Stimulated activated CD4-positive, alpha-beta T cell treated with anti-CD3 and anti-CD28 coated beads, Interleukin-2, amount 100 ng/mL, for 24 hours (primary cell): ENCODE results near the gene GATA1.

Source experiments
- DNase-seq, 2 donors: peaks; one replicate each; pipeline ENCODE4 v3.0.0-alpha.2; 2020

GATA1 gene

DNA sequence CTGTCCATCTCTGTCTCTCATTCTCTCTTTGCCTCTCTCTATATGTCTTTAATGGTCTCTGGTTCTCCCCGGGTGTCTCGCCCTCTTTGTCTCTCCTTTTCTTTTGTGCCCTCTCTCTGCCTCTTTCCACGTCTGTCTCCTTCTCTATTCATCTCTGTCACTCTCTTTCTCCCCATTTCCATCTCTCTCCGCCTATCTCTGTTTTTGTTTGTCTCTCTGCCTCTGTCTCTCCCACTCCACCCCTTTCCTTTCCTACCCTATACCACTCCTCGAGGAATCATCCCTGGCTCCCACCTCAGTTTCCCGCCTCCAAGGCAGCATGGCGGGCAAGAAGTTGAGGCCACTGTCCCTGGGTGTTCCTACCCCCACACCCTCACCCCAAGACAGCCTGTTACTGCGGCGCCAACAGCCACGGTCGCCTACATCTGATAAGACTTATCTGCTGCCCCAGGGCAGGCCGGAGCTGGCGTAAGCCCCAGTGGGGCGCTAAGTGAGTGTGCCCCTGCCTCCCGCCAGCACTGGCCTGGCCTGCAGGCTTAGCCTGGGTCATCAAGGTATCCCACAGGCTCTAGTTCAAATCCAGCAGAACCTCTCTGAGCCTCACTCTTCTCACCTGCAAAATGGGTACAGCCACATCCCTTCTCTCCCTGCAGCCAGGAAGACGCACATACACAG lies 713 bp upstream of the GATA1 start:
- no peak for DNase-seq

DNA sequence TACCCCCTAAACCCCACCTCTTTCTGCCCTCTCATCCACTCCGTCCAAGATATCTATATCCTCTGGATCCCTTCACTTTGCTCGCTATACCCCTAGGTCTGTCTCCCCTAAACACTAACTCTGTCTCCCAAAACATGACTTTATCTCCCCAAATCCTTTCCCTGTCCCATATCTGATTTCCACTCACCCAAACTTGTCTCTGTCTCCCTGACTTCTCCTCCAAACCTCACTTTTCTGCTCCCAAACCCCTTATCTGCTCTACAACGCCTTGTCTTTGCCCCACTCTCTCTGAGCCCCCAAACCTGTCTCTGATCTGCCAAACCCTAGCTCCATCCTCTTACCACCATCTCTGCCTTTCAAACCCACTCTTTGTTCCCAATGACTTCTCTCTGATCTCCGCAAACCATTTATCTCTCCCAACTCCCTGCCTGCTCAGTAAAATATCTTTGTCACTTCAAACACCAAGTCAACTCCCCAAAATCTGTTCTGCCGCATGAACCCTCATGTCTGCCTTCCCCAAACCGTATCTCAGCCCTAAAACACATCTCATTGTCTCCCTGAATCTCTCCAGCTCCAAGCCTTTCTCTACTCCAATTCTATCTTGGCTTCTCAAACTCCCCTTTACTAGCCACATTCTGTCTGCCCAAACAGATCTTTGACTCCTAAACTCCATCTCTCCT lies 575 bp downstream of the GATA1 start:
- DNase-seq, result no peak

DNA sequence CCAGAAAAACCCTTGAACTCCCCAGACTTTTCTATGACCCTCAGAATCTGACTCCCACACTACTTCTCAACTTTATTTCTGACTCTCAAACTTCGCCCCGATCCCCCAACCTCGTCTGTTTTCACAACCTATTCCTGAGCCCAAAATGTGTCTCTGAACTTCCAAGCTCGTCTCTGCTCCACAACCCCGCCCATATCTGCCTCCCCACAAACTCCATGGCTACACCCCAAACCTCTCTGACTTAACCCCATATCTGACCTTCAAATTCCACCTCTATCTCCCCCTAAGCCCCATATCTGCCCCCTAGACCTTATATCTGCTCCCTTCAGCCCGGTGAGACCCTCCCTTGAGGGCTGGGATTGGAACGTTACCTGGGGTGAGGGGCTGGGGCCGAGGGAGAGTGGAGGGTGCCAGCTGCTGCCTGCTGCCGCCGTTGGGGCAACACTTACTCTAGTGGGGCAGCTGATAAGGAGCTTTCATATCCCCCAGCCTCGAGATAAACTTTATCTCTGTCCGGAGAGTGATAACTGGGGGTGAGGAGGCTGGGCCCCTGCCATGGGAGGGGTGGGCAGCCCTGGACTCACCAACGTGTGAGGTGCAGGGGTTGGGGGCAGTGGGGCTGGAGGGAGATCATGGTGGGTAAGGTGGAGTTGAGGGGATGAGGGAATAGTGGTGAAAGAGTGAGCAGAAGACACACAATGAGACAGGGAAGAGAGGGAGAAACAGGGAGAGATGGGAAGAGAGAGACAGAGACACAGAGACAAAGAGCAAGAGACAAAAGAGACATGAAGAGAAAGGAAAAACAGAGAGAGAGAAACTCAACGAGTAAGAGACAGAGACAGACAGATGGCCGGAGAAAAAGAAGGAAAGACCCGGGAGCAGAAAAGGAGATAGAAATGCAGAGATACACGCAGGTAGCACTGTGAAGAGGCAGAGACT lies 1.4 kb downstream of the GATA1 start:
- no peak for DNase-seq

DNA sequence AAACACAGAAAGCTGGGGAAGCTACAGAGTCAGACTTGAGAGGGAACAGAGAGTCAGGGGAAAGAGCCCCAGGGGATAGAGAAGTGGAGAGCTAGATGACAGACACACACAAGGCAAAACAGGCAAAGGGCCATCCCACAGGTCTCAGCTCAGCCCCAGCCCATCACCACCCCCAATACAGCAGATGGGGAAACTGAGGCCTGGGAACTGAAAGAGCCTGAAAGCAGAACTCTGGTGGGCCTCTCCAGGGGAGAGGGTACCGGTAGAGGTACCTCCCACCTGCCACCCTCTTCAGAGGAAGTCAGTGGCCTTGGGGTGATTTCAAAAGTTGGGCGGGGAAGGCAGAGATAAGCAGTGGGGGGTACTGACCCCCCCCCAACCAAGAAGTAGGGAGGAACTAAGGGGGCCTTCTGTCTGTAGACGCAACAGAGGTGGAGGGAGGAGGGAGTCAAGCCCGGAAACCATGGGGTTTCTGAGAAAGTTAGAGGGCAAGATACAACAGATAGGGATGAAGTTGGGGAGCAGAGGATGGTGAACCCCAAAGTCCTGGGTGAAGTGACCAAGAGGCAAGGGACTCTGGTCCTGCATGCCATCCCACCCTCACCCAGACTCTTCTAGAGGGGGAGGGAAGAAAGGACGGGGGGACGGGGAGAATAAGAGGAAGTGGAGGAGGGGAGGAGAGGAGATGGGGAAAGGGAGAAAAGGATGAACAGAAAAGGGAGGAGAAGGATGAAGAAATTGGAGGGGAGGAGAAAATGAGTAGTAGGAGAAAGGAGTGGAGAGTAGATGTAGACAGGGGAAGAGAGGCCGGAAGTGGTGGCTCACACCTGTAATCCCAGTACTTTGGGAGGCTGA lies 3.2 kb downstream of the GATA1 start:
- no peak for DNase-seq

DNA sequence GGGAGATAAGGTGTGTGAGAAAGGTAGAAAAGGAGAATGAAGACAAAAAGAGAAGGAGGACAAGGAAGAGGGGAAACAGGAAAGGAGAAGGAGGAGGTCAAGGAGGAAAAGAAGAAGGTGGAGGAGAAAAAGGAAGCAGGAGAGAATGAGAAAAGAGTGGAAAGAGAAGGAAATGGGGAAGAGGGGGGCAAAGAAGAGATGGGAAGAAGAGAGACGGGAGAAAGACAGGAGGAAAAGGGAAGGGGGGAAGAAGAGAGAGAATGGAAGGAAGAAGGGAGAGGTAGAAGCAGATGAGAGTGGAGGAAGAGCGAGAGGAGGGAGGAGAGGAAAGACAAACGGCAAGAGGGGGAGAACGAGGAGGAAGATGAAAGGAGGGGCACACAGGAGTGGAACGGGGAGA lies 4.1 kb downstream of the GATA1 start:
- DNase-seq, result no peak

DNA sequence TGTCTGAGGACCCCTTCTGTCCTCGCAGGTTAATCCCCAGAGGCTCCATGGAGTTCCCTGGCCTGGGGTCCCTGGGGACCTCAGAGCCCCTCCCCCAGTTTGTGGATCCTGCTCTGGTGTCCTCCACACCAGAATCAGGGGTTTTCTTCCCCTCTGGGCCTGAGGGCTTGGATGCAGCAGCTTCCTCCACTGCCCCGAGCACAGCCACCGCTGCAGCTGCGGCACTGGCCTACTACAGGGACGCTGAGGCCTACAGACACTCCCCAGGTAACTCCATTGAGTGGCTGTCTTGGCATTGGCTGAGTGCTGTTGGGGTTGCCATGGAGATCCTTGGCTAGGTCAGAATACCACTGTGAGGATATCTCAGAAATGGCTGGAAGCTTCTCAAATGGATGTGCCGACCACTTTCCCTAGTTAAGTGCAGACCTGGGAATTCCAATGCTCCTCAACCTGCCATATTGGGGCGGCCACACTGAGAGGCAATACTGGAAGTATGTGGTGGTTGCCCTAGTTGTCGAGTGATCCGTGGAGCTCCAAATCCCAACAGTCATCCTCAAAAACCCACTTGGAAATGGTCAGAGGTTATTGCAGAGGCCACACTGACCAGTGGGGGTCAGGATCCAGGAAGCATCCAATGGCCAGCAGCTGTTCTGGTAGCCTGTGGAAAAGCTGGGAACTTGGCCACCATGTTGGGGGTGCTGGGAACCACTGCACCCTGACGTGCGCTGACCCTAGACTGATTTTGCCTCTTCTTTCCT lies 4.9 kb downstream of the GATA1 start:
- no peak for DNase-seq

DNA sequence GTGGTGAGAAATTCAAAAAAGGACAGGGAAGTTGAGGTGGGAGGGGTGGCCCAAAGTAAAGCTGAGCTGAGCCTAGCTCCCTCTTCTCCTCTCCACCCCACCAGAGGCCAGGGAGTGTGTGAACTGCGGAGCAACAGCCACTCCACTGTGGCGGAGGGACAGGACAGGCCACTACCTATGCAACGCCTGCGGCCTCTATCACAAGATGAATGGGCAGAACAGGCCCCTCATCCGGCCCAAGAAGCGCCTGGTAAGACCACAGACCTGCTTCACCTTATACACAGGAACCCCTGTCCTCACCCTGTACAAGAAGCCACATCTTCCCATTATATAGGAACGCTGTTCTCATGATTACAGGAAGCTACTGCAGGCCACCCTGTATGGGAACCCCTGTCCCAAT lies 5.8 kb downstream of the GATA1 start:
- DNase-seq, result no peak

DNA sequence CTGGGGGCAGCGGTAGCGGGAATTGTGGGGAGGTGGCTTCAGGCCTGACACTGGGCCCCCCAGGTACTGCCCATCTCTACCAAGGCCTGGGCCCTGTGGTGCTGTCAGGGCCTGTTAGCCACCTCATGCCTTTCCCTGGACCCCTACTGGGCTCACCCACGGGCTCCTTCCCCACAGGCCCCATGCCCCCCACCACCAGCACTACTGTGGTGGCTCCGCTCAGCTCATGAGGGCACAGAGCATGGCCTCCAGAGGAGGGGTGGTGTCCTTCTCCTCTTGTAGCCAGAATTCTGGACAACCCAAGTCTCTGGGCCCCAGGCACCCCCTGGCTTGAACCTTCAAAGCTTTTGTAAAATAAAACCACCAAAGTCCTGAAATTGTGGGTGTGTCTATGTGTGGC lies 7.5 kb downstream of the GATA1 start:
- no peak for DNase-seq

DNA sequence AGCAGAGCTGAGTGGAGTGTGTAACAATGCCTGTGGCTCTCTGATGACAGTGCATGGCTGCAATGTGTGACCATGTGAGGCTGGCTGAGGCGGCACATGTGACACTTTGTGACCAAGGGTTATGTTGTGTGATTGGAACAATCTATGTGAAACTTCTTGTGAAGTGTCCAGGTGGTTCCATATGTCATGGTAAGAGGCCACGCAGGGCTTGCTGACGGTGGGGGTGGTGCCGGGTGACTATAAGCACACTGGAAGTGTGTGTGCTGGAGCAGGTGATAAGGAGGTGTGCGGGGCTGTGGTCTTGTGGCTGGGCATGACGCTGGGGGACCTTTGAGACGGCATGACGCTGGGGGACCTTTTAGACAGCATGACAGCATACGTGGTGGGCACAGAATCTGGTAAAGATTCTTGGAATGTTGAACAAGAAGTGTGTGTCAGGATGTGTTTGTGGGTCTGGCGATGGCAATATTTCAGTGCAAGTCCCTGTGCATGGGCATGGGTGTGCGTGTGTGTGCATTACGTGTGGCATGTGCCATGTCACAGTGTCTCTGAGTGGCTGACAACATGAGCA lies 8.0 kb downstream of the GATA1 start:
- no peak for DNase-seq

DNA sequence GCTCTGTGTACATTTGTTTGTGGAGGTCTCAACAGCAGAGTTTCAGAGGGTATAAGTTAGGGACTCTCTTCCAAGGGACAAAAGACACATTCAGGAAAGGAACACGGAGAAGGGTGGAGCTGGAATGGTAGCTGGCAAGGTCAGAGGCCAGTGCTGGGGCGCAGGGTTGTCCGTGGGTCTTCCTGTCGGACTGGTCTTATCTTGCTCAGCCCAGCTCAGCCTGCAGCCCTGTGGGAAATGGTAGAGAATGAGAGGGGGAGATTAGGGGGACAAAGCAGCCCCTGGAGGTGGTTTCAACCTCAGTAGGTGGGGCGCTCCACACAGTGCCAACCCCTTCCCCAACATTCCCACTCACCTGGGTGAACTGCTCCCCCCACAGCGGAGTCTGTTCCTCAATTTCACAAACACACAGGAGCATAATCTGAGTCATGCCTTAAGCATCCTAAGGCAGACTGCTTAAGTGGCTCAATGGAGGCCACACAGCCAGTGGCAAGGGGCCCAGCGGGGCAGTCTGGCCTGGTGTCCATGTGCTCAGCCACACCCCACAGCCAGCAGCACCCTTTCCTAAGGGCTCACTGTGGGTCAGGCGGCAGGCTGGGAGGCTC lies 8.6 kb downstream of the GATA1 start:
- DNase-seq, result no peak

DNA sequence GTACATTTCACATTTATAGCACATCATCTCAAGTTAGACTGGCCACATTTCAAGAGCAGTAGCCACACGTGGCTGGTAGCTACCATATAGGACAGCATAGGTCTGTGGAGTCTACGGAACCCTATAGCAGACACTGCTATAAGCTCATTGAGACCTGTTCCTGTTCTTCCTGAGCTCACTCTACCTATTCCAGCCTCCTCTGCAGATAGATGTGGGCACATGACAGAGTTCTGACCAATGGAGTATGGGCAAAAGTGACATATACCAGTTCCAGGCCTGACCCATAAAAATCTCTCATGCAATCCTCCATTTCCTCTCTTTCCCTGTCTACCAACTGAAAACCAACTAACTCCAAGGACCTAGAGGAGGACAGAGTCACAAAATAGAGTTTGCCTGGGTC lies 11.9 kb downstream of the GATA1 start:
- DNase-seq, result no peak

DNA sequence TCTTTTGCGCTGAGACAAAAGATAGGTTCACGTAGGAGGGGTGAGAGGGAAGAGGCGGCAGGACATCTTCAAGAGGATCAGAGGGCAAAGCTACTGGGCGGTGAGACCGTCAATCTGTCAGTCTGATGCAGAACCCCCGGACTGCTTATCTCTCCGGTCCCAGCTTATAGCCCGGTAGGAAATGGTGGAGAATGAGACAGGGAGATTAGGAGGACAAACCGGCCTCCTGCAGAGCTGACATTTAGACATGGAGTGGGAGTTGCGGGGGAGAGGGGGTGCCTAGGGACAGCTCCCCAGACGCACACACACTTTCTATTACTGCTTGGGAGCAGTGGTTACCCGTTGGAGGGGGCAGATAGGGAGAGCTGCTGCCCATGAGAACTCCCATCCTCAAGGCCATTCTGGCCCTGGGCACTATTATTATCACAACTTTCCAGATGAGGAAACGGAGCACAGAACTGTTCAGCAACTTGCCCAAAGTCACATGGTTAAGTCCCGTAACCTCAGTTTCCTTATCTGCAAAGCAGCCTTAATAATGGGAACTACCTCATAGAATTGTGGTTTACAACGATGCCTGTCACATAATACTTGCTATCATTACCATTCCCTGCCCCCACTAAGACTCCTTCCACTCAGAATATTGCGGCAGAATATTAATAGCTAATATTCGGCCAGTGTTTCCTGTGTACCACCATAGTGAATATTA lies 14.3 kb downstream of the GATA1 start:
- DNase-seq, result no peak

DNA sequence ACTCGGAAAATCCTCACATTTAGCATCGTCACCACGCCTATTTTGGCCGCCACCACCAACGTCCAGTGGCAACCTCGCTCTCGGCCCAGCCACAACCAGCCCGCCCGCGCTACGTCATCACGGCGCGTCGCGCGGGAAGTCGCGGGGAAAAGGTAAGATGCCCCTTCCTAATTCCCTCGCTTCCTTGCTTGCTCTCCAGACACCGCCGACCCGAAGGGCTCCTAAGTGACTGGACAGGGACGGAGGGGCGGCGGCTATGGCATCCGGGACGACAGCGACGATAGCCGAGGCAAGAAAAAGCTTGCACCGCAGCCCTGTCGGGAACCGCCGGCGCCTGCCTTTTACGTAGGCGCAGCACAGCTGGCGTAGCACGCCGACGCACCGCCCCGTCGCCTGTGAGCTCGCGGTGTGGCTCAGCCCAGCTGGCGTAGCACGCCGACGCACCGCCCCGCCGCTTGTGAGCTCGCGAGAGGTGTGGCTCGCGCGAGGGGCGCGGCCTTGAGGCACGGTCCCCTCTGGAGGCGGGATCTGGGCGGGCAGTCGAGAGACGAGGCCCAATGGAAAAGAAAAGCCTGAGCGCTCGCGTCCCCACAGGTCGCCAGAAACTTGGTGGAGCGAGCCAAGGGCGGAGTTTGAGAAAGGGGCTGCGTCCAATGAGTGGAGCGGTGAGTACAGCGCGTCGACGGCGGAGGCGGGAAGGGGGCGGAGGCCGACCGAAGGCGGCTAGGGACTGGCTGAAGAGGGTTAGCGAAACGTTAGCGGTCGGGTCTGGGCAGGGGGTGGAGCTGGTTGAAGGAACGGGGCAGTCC lies 15.1 kb downstream of the GATA1 start, which contains the start of gene HDAC6:
HDAC6 (plus strand) TSS at position 788 of the 809 bp plus-strand sequence. CDS start 626 bp downstream, outside the sequence.
- DNase-seq, result peak; percentile 91 to 92

DNA sequence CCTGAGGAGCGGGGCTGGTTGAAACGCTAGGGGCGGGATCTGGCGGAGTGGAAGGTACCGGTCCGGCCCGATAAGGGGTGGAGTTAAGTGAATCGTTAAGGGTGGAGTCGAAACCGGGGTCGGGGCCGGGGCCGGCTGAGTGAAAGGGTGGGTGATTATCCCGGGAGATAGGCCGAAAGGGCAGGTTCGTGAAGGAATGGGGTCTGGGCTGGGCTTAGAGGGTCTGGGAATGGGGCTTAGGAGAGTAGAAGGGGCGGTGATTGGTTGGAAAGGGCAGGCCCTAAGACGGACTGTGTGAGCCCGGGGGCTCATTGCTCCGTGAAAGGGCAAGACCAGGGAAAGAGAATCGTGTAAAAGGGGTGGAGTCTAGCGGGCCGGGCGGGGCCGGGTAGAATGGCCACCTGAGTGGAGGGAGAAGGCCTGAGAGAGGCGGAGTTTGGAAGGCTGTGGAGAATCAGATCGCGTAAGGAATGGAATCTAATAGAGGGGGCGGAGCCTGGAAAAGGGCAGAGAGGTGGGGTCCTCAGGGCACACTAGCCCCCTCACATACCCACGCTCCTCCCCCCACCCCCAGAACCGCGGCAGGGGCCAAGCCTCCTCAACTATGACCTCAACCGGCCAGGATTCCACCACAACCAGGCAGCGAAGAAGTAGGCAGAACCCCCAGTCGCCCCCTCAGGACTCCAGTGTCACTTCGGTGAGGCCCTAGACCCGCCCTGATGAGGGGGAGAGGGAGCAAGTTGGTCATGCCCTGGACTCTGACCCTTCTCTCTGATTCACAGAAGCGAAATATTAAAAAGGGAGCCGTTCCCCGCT lies 15.9 kb downstream of the GATA1 start:
- DNase-seq, result peak; percentile 63 to 80

DNA sequence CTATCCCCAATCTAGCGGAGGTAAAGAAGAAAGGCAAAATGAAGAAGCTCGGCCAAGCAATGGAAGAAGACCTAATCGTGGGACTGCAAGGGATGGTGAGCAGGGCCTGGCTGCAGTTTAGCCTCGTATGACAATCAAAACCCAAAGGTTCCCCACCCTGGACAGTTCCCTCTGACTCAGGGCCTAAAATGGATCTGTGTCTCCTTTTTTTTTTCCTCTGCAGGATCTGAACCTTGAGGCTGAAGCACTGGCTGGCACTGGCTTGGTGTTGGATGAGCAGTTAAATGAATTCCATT lies 16.5 kb downstream of the GATA1 start:
- DNase-seq, result no peak

DNA sequence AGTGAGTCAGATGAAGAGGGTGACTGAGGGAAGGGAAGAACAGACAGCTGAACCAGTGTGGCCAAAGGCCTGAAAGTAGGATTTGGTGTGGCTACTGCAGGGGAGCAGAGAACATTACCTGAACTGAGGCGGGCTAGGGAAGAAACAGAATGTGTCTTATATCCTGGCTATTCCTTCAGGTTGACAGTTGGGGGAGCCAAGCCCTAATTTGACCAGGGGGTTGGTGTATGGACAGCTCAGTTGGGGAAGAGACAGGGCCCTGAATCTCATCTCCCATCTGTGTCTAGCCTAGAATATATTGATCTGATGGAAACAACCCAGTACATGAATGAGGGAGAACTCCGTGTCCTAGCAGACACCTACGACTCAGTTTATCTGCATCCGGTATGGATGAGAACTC lies 19.7 kb downstream of the GATA1 start:
- no peak for DNase-seq

DNA sequence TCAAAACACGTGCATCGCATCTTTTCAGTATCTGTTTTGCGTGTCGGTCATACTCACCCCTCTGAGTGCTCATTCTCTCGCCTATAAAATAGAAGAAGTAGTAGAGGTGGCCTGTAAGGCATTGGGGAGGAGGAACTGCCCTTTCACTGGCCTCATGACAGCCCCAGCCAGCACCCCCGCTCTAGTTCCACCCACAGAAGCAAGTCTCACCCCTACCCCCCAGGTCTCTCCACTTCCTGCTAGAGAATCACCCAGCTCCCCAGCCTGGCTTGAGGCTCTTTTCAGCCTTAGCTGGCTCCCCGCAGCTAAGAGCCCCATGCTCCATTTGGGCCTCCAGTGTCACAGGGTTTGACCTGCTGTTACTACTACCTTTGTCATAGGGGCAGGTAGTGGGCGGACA lies 27.3 kb downstream of the GATA1 start:
- DNase-seq, result no peak

DNA sequence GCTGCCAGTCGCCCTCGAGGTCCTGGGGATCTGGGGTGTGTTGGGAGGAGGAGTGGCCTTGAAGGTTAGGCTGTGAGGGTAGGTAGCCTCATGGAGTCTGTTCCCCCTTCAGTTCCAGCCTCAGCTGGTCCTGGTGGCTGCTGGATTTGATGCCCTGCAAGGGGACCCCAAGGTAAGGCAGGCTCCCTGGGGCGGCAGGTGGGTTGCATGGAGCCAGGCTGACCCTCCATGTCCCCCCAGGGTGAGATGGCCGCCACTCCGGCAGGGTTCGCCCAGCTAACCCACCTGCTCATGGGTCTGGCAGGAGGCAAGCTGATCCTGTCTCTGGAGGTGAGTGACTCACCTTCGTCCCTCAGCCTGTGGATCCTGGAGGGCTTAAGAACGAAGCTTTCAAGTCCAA lies 28.3 kb downstream of the GATA1 start:
- DNase-seq, result no peak

DNA sequence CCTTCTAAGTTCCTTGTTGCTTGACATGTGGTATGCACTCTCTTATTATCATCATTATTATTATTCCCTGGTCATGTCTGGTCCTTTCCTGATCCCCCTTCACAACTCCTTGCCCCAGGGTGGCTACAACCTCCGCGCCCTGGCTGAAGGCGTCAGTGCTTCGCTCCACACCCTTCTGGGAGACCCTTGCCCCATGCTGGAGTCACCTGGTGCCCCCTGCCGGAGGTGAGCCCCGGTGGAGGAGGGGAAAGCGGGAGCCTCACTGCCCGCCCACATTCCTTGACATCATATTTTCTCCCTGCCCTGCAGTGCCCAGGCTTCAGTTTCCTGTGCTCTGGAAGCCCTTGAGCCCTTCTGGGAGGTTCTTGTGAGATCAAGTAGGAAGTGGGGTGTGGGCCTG lies 28.9 kb downstream of the GATA1 start:
- DNase-seq, result no peak
